Left kidney (tissue), 8 donors: ENCODE results near the gene NUMA1. TPM values are rescaled to one million over a fixed set of nuclear protein-coding genes. Genes with fewer than 3 reads are reported as not detected.

Source experiments
- DNase-seq: peaks from one replicate; pipeline ENCODE4 v3.0.0-alpha.2; 2013
- long read RNA-seq, 8 donors: transcript quantifications; one replicate each; lab custom pipeline, GENCODE V29; 2026
- polyA plus RNA-seq: library from polyadenylated mRNA; unstranded; fragments of 120-200 nt; gene quantifications from one replicate; pipeline ENCODE4 v1.2.1, GENCODE V29; 2013; ENCODE audit not compliant: insufficient read length

The NUMA1 gene, protein sequence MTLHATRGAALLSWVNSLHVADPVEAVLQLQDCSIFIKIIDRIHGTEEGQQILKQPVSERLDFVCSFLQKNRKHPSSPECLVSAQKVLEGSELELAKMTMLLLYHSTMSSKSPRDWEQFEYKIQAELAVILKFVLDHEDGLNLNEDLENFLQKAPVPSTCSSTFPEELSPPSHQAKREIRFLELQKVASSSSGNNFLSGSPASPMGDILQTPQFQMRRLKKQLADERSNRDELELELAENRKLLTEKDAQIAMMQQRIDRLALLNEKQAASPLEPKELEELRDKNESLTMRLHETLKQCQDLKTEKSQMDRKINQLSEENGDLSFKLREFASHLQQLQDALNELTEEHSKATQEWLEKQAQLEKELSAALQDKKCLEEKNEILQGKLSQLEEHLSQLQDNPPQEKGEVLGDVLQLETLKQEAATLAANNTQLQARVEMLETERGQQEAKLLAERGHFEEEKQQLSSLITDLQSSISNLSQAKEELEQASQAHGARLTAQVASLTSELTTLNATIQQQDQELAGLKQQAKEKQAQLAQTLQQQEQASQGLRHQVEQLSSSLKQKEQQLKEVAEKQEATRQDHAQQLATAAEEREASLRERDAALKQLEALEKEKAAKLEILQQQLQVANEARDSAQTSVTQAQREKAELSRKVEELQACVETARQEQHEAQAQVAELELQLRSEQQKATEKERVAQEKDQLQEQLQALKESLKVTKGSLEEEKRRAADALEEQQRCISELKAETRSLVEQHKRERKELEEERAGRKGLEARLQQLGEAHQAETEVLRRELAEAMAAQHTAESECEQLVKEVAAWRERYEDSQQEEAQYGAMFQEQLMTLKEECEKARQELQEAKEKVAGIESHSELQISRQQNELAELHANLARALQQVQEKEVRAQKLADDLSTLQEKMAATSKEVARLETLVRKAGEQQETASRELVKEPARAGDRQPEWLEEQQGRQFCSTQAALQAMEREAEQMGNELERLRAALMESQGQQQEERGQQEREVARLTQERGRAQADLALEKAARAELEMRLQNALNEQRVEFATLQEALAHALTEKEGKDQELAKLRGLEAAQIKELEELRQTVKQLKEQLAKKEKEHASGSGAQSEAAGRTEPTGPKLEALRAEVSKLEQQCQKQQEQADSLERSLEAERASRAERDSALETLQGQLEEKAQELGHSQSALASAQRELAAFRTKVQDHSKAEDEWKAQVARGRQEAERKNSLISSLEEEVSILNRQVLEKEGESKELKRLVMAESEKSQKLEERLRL (N-terminal part only)
- polyA plus RNA-seq: 300 TPM
- long read RNA-seq, donor 1, transcript NUMA1-217 (7 exons, 2,276 nt): minor isoform, 8 of 110 reads
- long read RNA-seq, donor 1, transcript NUMA1-223 (14 exons, 2,766 nt): major isoform, 16 of 110 reads
- long read RNA-seq, donor 1, partial matches to known transcripts: 80 of 110 reads
- long read RNA-seq, donor 1, other reads (novel, unspliced or antisense): 0 of 110 reads
- long read RNA-seq, donor 2, transcript NUMA1-217 (7 exons, 2,276 nt): minor isoform, 6 of 119 reads
- long read RNA-seq, donor 2, transcript NUMA1-223 (14 exons, 2,766 nt): major isoform, 27 of 119 reads
- long read RNA-seq, donor 2, transcript NUMA1-230 (2 exons, 592 nt): minor isoform, 6 of 119 reads
- long read RNA-seq, donor 2, partial matches to known transcripts: 75 of 119 reads
- long read RNA-seq, donor 2, other reads (novel, unspliced or antisense): 0 of 119 reads
- long read RNA-seq, donor 3, transcript NUMA1-230 (2 exons, 592 nt): minor isoform, 7 of 103 reads
- long read RNA-seq, donor 3, transcript NUMA1-223 (14 exons, 2,766 nt): major isoform, 24 of 103 reads
- long read RNA-seq, donor 3, partial matches to known transcripts: 62 of 103 reads
- long read RNA-seq, donor 3, other reads (novel, unspliced or antisense): 0 of 103 reads
- long read RNA-seq, donor 4, partial matches to known transcripts: 11 of 15 reads
- long read RNA-seq, donor 4, other reads (novel, unspliced or antisense): 0 of 15 reads
- long read RNA-seq, donor 5, transcript NUMA1-223 (14 exons, 2,766 nt): major isoform, 7 of 25 reads
- long read RNA-seq, donor 5, partial matches to known transcripts: 11 of 25 reads
- long read RNA-seq, donor 5, other reads (novel, unspliced or antisense): 0 of 25 reads
- long read RNA-seq, donor 6, transcript NUMA1-223 (14 exons, 2,766 nt): major isoform, 9 of 59 reads
- long read RNA-seq, donor 6, partial matches to known transcripts: 40 of 59 reads
- long read RNA-seq, donor 6, other reads (novel, unspliced or antisense): 0 of 59 reads
- long read RNA-seq, donor 7, transcript NUMA1-217 (7 exons, 2,276 nt): minor isoform, 9 of 111 reads
- long read RNA-seq, donor 7, transcript NUMA1-212 (12 exons, 1,686 nt): minor isoform, 6 of 111 reads
- long read RNA-seq, donor 7, transcript NUMA1-223 (14 exons, 2,766 nt): major isoform, 27 of 111 reads
- long read RNA-seq, donor 7, partial matches to known transcripts: 61 of 111 reads
- long read RNA-seq, donor 7, other reads (novel, unspliced or antisense): 0 of 111 reads
- long read RNA-seq, donor 8, transcript NUMA1-223 (14 exons, 2,766 nt): major isoform, 8 of 22 reads
- long read RNA-seq, donor 8, partial matches to known transcripts: 7 of 22 reads
- long read RNA-seq, donor 8, other reads (novel, unspliced or antisense): 0 of 22 reads

DNA sequence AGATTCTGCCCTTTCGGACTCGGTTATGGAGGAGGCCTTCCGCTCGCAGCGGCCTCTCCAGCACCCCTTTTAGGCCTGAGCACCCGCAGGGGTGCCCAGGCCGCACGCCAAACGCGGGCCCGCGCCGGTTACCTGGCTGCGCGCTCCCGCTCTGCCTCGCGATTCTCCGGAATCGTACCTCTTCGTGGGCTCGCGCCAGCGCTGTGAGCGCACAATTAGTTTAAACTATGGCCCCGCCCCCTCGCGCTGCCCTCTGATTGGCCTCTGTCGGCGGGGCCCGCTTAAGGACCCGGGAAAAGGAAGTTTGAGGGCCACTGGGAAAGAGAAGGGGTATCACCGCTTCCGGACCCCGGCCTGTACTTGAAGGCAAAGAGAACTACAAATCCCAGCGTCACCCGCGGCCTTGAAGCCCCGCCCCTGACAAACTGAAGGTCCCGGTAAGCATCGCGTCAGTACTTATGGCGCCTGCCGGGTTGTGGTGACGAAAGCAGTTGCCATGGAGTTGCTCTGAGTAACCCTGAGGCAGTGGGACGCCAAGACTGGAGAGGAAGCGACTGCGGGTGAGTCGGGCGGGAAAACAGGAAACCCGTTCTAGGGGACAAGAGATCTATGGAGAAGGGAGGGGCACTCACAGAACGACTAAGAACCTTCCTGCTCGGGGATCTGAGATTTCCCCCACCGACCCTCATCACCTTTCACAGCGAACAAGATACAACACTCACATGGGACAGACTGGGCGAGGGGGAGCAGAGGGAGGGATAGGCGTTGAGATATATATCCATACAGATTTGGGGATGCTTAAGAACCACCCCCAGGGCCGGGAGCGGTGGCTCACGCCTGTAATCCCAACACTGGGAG is at the start of gene NUMA1, which contains the start of gene LRRC51:
Gene NUMA1, minus strand, starts transcription at position 217 of the 858 bp plus-strand sequence. CDS start 44,599 bp downstream, outside the sequence.
Gene LRRC51, plus strand, starts transcription at position 525 of the 858 bp plus-strand sequence. CDS start 8,234 bp downstream, outside the sequence.
- DNase-seq: peak; percentile 100

DNA sequence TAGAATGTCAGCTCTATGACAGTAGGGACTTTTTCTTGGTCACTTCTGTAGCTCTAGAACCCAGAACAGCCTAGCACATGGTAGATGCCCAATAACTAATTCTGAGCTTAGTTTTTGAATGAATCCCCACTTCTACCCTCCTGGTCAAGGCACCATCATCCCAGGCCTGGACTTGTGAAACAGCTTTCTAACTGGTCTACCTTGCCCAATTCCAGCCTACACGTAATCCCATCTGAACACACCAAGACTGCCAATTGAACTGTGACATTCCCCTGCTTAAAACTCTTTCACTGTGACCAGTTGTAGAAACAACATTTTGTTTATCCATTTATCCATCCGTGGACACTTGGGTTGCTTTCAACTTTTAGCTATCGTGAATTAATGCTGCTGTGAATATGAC is 49.0 kb upstream of the NUMA1 start:
- DNase-seq: no peak

DNA sequence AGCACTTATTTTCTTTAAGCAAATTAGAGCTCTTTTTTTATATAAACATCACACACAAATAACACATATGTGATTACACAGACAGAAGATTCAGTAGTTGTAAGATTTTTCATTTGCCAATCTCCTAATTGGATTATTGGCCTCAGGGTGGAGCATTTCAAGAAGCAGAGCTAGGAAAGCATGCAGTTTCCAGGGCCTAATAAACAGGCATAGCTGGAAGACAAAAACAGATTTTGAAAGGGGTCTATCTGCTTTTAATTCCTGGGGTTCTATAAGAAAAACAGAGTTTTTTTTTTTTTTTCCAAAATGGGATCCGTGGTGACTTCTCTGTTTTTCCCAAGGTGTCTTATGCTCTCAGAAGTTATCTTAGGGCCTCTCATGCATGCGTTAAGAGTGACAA is 47.6 kb upstream of the NUMA1 start:
- DNase-seq: no peak

DNA sequence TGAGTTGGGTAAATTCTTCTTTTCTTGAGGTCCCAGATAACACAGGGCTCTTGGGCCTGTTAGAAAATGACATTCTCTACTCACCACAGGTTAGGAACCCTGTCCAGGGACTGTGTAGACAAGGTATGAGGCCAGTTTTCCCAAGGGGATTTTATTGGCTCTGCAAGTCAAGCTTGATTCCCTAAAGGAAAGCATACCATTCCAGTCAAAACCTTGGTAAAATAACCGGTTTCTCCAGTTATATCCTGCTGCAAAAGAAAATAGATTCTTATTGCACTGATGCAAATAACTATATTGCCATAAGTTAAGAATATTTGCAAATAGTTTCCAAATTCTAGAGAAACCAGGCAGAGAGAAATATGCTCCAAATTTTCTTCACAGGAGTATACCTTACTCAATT is 45.6 kb upstream of the NUMA1 start:
- DNase-seq: no peak

DNA sequence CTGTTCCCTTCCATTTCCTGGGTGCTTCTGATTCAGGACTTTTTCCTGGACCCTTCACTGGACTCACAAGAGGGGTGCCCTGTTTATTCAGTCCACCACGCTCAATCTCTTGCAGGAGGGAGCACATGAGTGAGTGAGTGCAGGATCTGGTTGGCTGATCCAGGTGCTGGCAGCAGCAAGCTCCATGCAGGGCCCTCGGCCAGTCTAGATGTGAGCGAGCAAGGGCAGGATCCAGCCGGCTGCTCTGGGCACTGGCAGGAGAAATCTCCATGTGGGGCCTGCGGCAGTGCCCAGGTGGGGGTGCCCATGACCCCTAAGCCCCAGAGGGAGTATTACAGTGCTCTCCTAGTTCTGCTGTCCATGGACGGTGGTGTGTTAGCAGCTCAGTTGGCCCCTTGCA is 43.7 kb upstream of the NUMA1 start:
- DNase-seq: no peak

DNA sequence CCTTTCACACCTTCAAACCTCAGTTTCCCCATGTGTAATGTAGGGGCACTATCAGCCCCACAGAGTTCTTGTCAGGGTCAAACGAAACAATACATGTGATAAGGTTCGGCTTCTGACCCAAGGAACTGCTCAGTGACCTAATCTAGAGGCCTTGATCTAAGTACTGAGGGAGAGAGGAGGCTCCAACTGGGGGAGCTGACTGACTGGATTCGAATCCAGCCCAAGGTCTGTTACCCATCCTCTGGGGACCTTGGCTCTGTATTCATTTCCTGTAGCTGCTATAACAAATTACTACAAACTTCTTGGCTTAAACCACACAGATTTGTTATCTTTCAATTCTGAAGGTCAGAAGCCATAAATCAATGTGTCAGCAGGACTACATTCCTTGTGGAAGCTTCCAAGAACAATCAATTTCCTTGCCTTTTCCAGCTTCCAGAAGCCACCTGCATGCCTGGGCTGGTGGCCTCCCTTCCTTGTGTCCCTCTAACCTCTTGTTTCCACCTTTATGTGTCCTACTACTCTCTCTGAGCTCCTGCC is 42.8 kb upstream of the NUMA1 start:
- DNase-seq: no peak

DNA sequence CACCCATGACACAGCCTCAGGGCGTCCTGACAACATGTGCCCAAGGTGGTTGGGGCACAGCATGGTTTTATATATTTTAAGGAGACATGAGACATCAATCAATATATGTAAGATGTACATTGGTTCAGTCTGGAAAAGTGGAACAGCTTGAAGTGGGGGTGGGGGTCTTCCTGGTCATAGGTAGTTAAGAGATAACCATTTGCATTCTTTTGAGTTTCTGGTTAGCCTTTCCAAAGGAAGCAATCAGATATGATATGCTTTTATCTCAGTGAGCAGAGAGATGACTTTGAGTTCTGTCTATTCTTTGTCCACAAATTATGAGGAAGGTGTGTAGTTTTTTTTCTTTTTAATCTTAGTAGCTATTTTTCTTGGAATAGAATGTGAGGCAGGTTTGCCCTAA is 42.3 kb upstream of the NUMA1 start:
- no peak for DNase-seq

DNA sequence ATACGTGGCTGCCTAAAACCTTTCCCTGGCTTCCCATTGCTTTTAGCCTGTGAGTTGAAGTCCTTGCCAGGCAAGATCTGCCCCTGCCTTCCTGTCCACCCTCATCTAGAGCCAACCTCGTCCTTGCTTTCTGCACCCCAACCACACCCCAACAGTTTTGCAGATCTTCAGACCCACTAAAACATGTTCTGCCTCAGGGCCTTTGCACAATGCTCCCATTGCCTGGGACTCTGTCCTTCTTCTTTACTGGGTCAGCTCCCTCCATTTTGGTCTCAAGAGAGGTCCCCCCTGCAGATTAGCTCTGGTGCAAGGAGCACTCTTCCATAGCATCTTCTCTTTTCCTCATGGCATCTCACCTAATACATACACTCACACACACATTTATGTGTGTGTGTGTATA is 40.6 kb upstream of the NUMA1 start:
- DNase-seq: no peak

DNA sequence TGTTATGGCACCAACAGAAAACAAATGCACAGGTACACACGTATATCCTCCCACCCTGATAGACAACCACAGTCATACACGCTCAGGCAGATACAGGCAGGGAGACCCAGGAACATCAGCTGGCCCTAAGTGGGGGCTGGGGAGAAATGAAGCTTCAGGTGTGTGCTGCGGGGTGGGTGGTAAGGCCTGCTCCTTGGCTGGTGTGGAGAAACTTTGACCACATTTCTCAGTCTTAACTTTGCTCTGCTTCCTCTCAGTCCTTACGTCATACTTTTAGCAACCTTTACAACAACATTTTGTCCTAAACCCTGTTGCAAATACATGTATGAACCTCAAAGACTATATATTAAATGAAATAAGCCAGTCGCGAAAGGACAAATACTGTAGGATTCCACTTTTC is 38.9 kb upstream of the NUMA1 start:
- no peak for DNase-seq

DNA sequence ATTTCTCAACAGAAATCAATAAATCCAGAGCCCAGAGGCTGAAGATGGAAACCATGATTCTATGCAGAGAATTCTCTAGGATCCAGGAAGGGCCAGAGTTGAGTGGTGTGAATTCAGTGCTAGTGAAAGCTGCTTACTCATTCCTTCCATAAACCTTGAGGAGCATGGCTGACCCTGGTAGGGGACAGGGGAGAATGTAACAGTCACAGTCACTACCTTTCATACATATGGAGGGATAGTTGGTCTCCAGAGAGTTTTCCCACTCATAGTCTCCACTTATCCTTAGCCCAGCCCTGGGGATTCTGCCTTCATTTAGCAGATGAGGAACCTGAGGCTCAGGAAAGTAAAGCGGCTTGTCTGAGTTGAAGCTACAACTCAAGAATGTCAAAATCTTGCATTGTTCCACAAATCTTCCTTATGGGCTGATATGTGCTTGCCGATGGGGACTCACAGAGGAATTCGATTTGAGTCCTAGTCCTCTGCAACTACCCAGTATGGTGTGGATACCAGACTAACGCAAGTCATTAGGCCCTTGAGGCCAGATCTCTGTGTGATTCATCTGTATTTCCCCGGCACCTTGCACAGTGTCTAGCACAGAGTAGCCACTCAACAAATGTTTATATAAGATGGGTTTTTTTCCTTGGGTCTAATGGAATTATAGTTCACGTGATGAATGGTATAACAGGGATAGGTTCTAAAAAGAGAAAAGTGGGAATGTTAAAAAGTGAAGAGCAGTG is 35.8 kb upstream of the NUMA1 start:
- DNase-seq: no peak

DNA sequence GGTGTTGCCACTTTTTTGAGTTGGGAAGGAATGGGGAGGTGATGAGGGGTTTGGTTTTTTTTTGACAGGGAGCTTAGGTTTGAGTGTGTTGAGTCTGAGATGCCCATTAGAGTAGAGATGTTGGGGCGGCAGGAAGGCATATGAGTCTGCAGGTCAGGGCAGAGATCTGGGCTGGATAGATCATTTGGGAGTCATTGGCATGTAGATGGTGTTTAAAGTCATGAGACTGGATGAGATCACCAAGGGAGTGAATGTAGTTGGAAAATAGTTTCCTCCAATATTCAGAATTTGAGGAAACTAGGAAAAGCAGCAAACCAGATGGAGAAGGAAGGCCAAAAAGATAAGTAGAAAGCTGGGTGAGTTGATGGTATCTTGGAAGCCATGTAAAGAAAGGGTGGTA is 34.2 kb upstream of the NUMA1 start:
- DNase-seq: no peak

DNA sequence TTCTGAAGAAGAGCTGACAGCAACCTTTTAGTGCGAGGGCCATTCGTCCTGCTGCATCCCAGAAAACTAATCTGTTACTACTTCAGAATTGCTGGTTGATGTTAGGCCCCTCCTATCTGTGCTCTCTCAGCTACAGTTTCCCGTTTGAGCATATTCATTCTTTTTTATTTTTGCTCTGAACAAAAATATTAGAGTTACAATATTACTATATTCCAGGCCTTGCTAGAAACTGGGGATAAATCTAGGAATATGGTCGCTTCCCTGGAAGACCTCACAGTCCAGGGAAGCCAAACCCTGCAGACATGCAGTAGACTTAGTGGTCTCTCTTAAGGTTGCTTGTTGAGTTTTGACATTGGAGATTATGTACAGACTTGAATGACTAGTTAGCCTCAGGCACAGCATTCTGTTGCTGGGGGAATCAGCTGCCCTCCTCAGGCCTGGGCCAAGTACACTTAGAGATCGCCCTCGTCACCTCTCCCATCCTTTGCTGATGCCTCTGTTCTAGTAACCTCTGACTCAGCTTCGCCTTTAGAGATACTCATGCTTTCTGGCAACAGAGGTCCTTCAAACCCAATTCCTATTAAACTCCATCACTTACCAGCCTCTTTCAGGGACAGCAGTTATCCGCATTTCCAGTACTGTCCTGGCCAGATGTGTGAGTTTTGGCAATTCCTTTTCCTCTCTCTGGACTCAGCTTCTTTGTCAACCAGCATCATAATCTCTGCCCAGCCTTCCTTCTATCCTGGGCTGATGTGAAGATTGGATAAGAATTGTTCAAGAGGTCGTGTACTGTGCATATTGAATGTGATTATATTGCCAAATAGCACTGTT is 32.9 kb upstream of the NUMA1 start:
- no peak for DNase-seq

DNA sequence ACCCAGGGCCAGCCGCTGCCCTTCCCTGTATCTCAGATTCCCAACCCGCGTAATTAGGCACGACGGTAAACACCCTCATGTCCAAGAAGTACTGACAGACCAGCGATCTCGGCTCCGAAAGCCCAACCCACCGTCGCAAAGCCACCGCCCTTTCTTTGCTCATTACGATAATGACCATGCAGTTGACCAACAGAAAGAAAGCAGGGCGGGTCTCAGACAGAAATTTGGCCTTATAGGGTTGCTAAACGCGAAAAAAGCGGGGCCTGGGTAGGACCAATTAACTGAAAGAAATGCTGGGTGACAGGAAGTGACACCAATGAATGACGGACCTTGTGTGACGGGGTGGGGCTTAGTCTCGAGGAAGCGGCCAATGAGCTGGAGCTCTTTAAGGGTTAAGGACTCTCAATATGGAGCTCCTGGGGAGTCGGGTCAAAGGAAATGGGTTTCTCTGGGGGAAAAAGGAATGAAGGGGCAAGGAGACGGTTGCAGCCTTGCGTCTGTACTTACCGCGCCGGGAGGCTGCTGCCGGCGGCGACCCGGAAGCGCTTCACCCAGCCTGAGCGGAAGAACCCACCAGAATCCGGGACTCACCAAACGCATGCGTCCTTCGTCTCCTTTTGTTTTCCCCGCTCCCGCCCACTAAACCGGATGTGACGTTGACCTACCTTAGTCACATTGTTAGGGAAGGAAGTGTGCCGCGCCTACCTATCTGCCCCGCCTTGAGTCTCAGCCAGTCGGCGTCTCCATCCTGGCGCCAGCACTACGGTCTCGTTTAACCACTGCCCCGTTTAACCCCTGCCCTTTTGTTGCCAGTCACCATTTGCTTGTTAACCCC is 32.0 kb upstream of the NUMA1 start, which contains the start of gene ANAPC15:
Gene ANAPC15, minus strand, starts transcription at position 553 of the 835 bp plus-strand sequence. CDS start 1,419 bp downstream, outside the sequence.
- peak; percentile 100 for DNase-seq

DNA sequence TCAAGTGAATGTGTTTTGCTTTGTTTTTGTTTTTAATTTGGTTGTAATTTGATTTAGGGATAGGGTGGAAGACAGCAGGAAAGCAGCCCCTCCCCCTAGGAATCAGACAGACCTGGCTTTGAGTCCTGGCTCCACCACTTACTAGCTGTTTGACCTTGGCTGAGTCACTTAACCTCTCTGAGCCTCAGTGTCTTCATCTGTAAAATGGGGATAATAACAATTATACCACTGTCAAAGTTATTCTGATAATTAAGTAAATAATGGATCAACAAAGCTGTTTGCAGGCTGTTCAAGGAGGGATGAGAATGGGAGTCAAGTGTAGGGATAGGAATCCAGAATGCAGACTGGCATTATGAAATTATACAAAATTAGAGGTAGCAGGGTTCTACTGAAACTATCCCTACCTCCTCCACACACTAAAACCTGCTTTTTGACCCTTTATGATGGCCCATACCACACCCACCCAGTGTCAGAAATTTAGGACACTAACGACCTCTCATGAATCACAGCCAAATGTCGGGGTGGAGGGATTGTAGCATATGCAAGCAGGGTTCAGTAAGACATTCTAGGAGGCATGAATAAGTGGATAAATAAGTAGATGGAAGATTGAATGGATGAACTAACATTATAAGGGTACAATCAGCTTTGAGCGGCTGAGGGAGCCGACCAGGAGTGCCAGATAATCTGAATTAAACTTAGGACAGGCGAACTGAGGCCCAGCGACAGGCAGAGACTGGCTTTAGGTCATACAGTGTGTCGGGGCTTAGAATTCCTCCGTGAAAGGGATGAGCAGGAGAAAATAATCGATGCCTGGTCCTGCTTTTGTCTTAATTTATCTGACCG is 31.2 kb upstream of the NUMA1 start:
- DNase-seq: no peak
